GM19395 (cell line): ENCODE data around the gene OR56A3.

Experiments
- ATAC-seq: cut with Tn5 transposase; IDR thresholded peaks from one replicate; pipeline ENCODE4 v1.9.1; 2021; ENCODE audit warnings: mild to moderate bottlenecking, moderate library complexity; ENCODE audit not compliant: unreplicated experiment

OR56A3 gene

GRCh38 chr11:5968394-5968793 is 26.3 kb downstream of the OR56A3 start, which contains the start of gene OR56A5:
Gene OR56A5, minus strand, starts transcription at chr11:5968494. Its CDS starts 0 bp downstream, at chr11:5968494.
- ATAC-seq = no peak

GRCh38 chr11:5973530-5973929 is 31.5 kb downstream of the OR56A3 start:
- ATAC-seq = no peak

GRCh38 chr11:5983443-5983842 is 41.4 kb downstream of the OR56A3 start:
- no peak for ATAC-seq

GRCh38 chr11:5986885-5987284 is 44.8 kb downstream of the OR56A3 start, which contains the start of gene OR52L1:
Gene OR52L1, minus strand, starts transcription at chr11:5986985. Its CDS starts 55 bp downstream, at chr11:5986930.
- ATAC-seq = no peak

GRCh38 chr11:5989203-5989602 is 47.2 kb downstream of the OR56A3 start:
- no peak for ATAC-seq

GRCh38 chr11:5992150-5992549 is 50.1 kb downstream of the OR56A3 start:
- ATAC-seq = no peak

- ATAC-seq = no peak
Measured at GRCh38 chr11:5992604-5993251, 50.7 kb downstream of the OR56A3 start.

GRCh38 chr11:5994791-5995190 is 52.7 kb downstream of the OR56A3 start:
- no peak for ATAC-seq
